Panc1 (cell line): Measurements from ENCODE around the gene HDHD2. TPM values are rescaled to one million over a fixed set of nuclear protein-coding genes. Genes with fewer than 3 reads are reported as not detected.

ENCODE experiments used
- ATAC-seq: fragments of 200-7000 bp; cut with Tn5 transposase; 2 replicates; pipeline ENCODE4 v1.9.1; 2020; ENCODE audit warnings: mild to moderate bottlenecking, moderate library complexity
- BruUV-seq: library from RNA; stranded (reverse); fragments of 400-500 nt; replicated peaks from 2 replicates; lab custom pipeline; 2021; lab: Mats Ljungman, UMichigan
- CTCF ChIA-PET: fragments of 300-600 bp; sonication (Branson Sonifier 250); formaldehyde crosslinking; loops from one replicate; lab custom pipeline; 2022; ENCODE audit warnings: antibody characterized with exemption; lab: Charles Lee
- POLR2A ChIA-PET: fragments of 300-600 bp; sonication (Branson Sonifier 250); formaldehyde crosslinking; loops from one replicate; lab custom pipeline; 2022; ENCODE audit warnings: antibody characterized with exemption; lab: Charles Lee
- DNase-seq: peaks from one replicate; pipeline ENCODE4 v3.0.0-alpha.2; 2010; ENCODE audit warnings: low read depth, low spot score
- H3K27ac ChIP-seq: 2 replicates; pipeline ENCODE4 v1.5.1; 2011; ENCODE audit warnings: mild to moderate bottlenecking, low read length, inconsistent platforms
- H3K27me3 ChIP-seq: fragments of 200-500 bp; sonication (Bioruptor generic); 2 replicates; pipeline ENCODE4 v1.6.0; 2014; ENCODE audit warnings: low read length, inconsistent platforms; ENCODE audit not compliant: control insufficient read depth, insufficient read depth
- H3K36me3 ChIP-seq: fragments of 200-500 bp; sonication (Bioruptor generic); 2 replicates; pipeline ENCODE4 v1.5.1; 2014; ENCODE audit warnings: inconsistent platforms, mild to moderate bottlenecking, low read length, moderate library complexity; ENCODE audit not compliant: control insufficient read depth, insufficient read depth
- H3K4me1 ChIP-seq: 2 replicates; pipeline ENCODE4 v1.5.1; 2011; ENCODE audit warnings: inconsistent platforms, mild to moderate bottlenecking, low read length, moderate library complexity; ENCODE audit not compliant: control insufficient read depth, insufficient read depth
- H3K4me3 ChIP-seq, 2 experiments: 2 replicates each; pipeline ENCODE4 v1.5.1; 2011 to 2012; ENCODE audit warnings: low read depth in 2 of 2, low read length in 2 of 2, mild to moderate bottlenecking in 2 of 2, inconsistent platforms in 1 of 2, moderate library complexity in 1 of 2
- H3K9me3 ChIP-seq: fragments of 200-500 bp; sonication (Bioruptor generic); 2 replicates; pipeline ENCODE4 v1.5.1; 2014; ENCODE audit warnings: low read depth, mild to moderate bottlenecking, inconsistent platforms, low read length, moderate library complexity; ENCODE audit not compliant: control insufficient read depth, insufficient read depth
- CTCF ChIP-seq: fragments of 450-650 bp; IDR thresholded peaks from 2 replicates; pipeline ENCODE4 v1.5.1; 2017; ENCODE audit warnings: mild to moderate bottlenecking
- POLR2AphosphoS5 ChIP-seq: IDR thresholded peaks from 2 replicates; pipeline ENCODE4 v1.6.1; 2012; ENCODE audit warnings: mild to moderate bottlenecking, low read depth, low read length, moderate library complexity
- REST ChIP-seq, 2 experiments: IDR thresholded peaks; 2 replicates each; pipeline ENCODE4 v1.6.1; 2011 to 2012; ENCODE audit warnings: low read depth in 2 of 2, control low read depth in 1 of 2, low read length in 1 of 2, mild to moderate bottlenecking in 1 of 2, moderate library complexity in 1 of 2; ENCODE audit not compliant: insufficient read depth in 1 of 2
- SIN3A ChIP-seq: IDR thresholded peaks from 2 replicates; pipeline ENCODE4 v1.6.1; 2012; ENCODE audit warnings: low read depth, mild to moderate bottlenecking, low read length, moderate library complexity, borderline replicate concordance; ENCODE audit not compliant: insufficient read depth
- TCF7L2 ChIP-seq: IDR thresholded peaks from 2 replicates; pipeline ENCODE4 v1.6.1; 2011; ENCODE audit warnings: mild to moderate bottlenecking, low read depth, low read length, inconsistent platforms
- in situ Hi-C: cut with HindIII; loops from 2 replicates; pipeline ENCODE4 v1.10.0; 2016; ENCODE audit warnings: low sequenced_read_pairs, low pct_unique_long_range_greater_than_20kb
- intact Hi-C: fragments of 100-400 bp; cut with micrococcal nuclease; formaldehyde crosslinking; loops from one replicate; pipeline ENCODE4 v1.10.0; 2022; ENCODE audit not compliant: unreplicated experiment
- total RNA-seq: library from RNA; stranded (reverse); gene quantifications from one replicate; pipeline ENCODE4 v1.2.1, GENCODE V29; 2021; ENCODE audit not compliant: unreplicated experiment

The HDHD2 gene
- total RNA-seq, 1 experiment from 2014 or later: 24.6 TPM

GRCh38 chr18:47087676-47088075 lies 62.6 kb downstream of the HDHD2 start:
- H3K4me3 ChIP-seq: no peak overlapping the region
- POLR2A ChIA-PET: no interaction called here
- ATAC-seq (no peak), DNase-seq (no peak)
- no peaks in the 10 kb centered on the region for H3K27me3 ChIP-seq
- H3K27ac ChIP-seq: no peak overlapping the region
- in situ Hi-C loops: no loop called here
- BruUV-seq: no TSS peak
- H3K36me3 ChIP-seq: no peaks in the 10 kb centered on the region
- no peak for TF ChIP-seq REST (IDR thresholded peaks at IDR 0.05; ENCODE audit: insufficient read depth in 1 of 2, low read depth in 2 of 2, low read length in 1 of 2)
- no peak for TF ChIP-seq CTCF
- TF ChIP-seq TCF7L2: no peak
- no peak for TF ChIP-seq POLR2AphosphoS5
- no peak for TF ChIP-seq SIN3A
- no peaks in the 10 kb centered on the region for H3K9me3 ChIP-seq
- no peaks in the 10 kb centered on the region for H3K4me1 ChIP-seq
- CTCF ChIA-PET: no interaction called here
- intact Hi-C loops: no loop called here

GRCh38 chr18:47081578-47081977 lies 68.7 kb downstream of the HDHD2 start:
- no TSS peak for BruUV-seq
- DNase-seq: no peak
- in situ Hi-C loops (no loop called here), intact Hi-C loops (no loop called here)
- H3K36me3 ChIP-seq: no peaks in the 10 kb centered on the region
- H3K4me1 ChIP-seq: no peaks in the 10 kb centered on the region
- no peak overlapping the region for H3K4me3 ChIP-seq
- H3K9me3 ChIP-seq: no peaks in the 10 kb centered on the region
- TF ChIP-seq SIN3A (no peak), TCF7L2 (no peak), REST (IDR thresholded peaks at IDR 0.05; ENCODE audit: insufficient read depth in 1 of 2, low read depth in 2 of 2, low read length in 1 of 2) (no peak), POLR2AphosphoS5 (no peak), CTCF (no peak)
- CTCF ChIA-PET: no interaction called here
- POLR2A ChIA-PET: no interaction called here
- no peak for ATAC-seq
- no peaks in the 10 kb centered on the region for H3K27me3 ChIP-seq
- H3K27ac ChIP-seq: no peak overlapping the region
